Gastroesophageal sphincter (tissue), 3 donors: ENCODE results near the gene SND1.

Source experiments
- CTCF ChIP-seq, 4 experiments: fragments of 200-600 bp in 2 of 4; fragments of 450-650 bp in 2 of 4; sonication (generic) in 1 of 4; IDR thresholded peaks; one replicate each; pipeline ENCODE4 v1.5.1; 2017 to 2019; ENCODE audit warnings: antibody characterized with exemption in 4 of 4, mild to moderate bottlenecking in 2 of 4, moderate library complexity in 2 of 4
- EP300 ChIP-seq: sonication (generic); formaldehyde crosslinking; IDR thresholded peaks from one replicate; pipeline ENCODE4 v1.6.1; 2017; ENCODE audit warnings: antibody characterized with exemption, mild to moderate bottlenecking
- POLR2A ChIP-seq, 2 donors: fragments of 450-650 bp; IDR thresholded peaks; one replicate each; pipeline ENCODE4 v1.6.1; 2017; ENCODE audit warnings: antibody characterized with exemption in 2 of 2, mild to moderate bottlenecking in 2 of 2, moderate library complexity in 1 of 2
- POLR2AphosphoS5 ChIP-seq: sonication (generic); formaldehyde crosslinking; IDR thresholded peaks from one replicate; pipeline ENCODE4 v1.6.1; 2017; ENCODE audit warnings: antibody characterized with exemption

GRCh38 chr7:127927348-127927696 lies 275.3 kb downstream of the SND1 start:
- TF ChIP-seq CTCF (IDR thresholded peaks at IDR 0.05) (no peak), POLR2A (IDR thresholded peaks at IDR 0.05) (no peak), POLR2AphosphoS5 (no peak), EP300 (no peak)
